Measurements from ENCODE around the gene DHRS2. TPM values are rescaled to one million over a fixed set of nuclear protein-coding genes. Genes with fewer than 3 reads are reported as not detected.

Gene DHRS2
- total RNA-seq, 1 donor from 2014 or later: 0.69 TPM

DNA sequence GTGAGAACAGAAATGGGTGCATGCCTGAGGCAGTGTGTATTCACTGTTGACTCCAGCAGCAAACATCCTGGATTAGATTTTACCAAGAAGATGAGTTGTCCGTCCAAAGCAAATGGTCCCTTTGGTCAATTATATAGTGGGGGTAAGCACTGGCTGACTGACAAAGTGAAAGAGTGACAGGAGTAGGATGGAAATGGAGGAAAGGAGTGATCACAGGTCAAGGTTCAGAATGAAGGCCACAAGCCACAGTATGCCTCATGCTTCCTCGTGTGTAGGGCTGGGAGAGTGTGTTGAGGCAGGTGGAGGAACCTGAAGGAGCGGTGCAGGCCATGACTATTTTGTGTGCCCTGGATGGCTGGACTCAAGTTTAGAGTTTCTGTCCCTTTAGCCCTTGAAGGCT lies 14.3 kb downstream of the DHRS2 start:
- TF ChIP-seq, protein P1, sequence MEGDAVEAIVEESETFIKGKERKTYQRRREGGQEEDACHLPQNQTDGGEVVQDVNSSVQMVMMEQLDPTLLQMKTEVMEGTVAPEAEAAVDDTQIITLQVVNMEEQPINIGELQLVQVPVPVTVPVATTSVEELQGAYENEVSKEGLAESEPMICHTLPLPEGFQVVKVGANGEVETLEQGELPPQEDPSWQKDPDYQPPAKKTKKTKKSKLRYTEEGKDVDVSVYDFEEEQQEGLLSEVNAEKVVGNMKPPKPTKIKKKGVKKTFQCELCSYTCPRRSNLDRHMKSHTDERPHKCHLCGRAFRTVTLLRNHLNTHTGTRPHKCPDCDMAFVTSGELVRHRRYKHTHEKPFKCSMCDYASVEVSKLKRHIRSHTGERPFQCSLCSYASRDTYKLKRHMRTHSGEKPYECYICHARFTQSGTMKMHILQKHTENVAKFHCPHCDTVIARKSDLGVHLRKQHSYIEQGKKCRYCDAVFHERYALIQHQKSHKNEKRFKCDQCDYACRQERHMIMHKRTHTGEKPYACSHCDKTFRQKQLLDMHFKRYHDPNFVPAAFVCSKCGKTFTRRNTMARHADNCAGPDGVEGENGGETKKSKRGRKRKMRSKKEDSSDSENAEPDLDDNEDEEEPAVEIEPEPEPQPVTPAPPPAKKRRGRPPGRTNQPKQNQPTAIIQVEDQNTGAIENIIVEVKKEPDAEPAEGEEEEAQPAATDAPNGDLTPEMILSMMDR (conservative IDR thresholded peaks at IDR 0.05; ENCODE audit: low read depth, low read length): no peak
- no peak overlapping the region for H3K4me3 ChIP-seq (ENCODE audit: low read depth, low read length)
- no peak for DNase-seq (ENCODE audit: low read depth)

DNA sequence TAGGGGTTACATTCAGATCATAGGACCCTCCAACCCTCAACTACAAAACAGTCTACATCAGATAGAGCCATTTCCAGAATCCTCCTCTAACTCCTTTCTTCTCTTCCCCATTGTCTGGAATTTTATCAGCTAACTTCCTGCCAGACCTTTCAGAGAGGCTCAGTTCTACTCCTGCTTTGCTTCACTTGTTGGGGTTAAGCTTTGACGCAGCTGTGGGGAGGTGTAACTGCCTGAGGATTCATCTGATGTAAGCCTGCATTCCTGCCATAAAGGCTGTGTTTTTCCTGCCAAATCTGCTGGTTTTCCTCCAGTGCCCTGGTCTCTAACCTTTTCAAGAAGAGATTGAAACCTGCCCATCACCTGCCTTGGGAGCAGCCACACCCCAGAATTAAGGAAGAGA lies 16.9 kb downstream of the DHRS2 start:
- TF ChIP-seq, protein P1 (conservative IDR thresholded peaks at IDR 0.05; ENCODE audit: low read depth, low read length): no peak
- no peak for DNase-seq (ENCODE audit: low read depth)
- no peak overlapping the region for H3K4me3 ChIP-seq (ENCODE audit: low read depth, low read length)

DNA sequence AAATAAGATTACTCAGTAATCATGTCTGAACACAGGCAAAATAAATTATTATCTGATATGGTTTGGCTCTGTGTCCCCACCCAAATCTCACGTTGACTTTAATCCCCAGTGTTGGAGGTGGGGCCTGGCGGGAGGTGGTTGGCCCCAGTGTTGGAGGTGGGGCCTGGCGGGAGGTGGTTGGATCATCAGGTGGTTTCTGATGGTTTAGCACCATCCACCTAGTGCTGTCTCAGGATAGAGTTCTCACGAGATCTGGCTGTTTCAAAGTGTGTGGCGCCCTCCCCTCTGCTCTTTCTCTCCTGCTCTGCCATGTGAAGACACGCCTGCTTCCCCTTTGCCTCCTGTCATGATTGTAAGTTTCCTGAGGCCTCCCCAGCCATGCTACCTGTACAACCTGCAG lies 18.1 kb downstream of the DHRS2 start:
- no peak for DNase-seq (ENCODE audit: low read depth)
- TF ChIP-seq, protein P1 (conservative IDR thresholded peaks at IDR 0.05; ENCODE audit: low read depth, low read length): no peak
- H3K4me3 ChIP-seq (ENCODE audit: low read depth, low read length): no peak overlapping the region

DNA sequence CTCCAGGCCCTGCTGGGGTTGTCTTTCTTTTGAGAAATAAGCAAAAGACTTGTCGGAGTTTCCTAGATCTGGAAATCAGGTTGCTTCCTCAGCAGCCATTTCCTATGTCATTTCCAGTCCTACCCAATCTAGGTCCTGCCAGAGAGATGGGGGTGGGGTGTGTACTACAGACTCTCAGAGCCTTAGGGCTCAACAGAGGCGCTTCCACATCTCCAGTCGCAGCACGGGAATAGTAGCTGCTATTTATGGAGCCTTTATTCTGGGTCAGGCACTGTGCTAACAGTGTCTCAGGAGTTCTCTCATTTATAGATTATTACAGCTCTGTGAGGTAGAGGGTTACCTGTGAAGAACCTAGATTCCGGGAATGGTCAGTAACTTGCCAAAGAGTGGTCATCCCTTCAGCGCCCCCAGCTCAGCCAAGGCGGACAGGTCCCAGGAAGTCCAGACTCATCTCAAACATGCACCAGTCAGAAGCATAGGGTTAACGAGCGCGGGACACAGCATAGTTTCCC lies 21.9 kb downstream of the DHRS2 start:
- DNase-seq (ENCODE audit: low read depth): no peak
- TF ChIP-seq, protein P1 (conservative IDR thresholded peaks at IDR 0.05; ENCODE audit: low read depth, low read length): no peak
- H3K4me3 ChIP-seq (ENCODE audit: low read depth, low read length): no peak overlapping the region

DNA sequence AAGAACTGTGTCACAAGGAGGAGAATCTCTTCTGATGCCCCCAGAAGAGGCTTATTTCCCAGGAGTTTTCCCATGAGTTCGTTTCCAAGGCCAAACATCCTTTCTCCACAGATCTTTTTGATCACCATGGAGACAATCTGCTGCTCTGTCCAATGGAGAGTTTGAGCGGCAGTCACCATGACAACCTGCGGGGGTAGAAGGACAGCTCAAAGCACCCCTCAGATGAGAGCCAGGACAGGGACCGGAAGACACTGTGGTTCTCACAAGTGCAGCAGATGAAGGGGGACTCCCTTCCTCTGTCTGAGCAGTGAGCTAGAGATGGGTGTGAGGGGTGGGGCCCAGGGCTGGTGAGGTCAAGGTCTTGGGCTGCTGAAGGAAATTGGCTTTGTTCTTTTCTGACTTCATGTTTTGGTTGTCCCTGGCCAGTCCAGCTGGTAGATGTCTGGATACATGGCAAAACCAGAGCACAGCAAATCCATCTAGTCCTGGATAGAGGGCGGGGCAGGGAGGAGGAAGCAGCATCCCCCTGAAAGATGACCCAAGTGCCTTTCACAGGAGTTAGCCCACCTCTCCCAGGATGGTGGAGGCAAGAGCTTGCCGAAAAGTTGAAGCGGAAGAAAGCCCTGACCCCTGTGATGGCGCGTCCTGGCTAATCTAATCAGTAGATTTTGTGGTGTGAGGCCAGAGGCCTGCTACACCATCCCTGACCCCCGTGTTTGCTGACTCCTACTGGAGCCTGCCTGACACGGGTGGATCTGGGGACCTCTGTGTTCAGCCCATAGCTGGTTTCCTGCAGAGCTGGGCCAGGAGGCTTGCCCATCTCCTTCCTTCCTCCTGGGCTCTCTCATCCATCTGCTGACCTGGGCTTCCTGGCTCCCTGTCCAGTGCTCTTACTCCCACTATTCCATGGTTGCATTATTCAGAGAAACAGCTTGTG lies 24.4 kb downstream of the DHRS2 start:
- DNase-seq (ENCODE audit: low read depth): no peak
- TF ChIP-seq, protein P1 (conservative IDR thresholded peaks at IDR 0.05; ENCODE audit: low read depth, low read length): no peak
- H3K4me3 ChIP-seq (ENCODE audit: low read depth, low read length): no peak overlapping the region

DNA sequence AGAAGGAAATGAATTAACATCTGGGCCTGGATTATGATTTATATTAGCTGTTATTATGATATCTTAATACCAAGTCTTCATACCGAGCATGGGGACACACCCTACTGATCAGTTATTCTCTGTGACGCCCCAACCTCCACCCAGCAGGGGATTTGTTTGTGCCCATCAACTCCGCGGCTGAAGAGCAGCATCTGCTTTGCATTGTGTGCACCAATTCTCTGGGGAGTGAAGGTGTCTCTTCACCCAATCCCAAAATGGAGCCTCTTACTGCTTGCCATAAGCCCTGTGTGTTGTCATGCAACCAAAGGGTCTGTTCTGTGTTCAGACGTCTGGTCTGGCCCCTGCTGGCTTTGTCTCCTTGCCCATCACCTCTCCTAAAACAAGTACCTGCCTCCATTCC lies 25.4 kb downstream of the DHRS2 start:
- TF ChIP-seq, protein P1 (conservative IDR thresholded peaks at IDR 0.05; ENCODE audit: low read depth, low read length): no peak
- H3K4me3 ChIP-seq (ENCODE audit: low read depth, low read length): no peak overlapping the region
- DNase-seq (ENCODE audit: low read depth): no peak
